ENCODE data around the gene E2F3.
A peak's percentile ranks its signal among the peaks of the same experiment; 100 is the strongest.
"Not testable (repeated sequence)": the region's sequence is repeated elsewhere in the genome, so short reads cannot be mapped to it uniquely, and the experiment has no call there.

The E2F3 gene

DNA sequence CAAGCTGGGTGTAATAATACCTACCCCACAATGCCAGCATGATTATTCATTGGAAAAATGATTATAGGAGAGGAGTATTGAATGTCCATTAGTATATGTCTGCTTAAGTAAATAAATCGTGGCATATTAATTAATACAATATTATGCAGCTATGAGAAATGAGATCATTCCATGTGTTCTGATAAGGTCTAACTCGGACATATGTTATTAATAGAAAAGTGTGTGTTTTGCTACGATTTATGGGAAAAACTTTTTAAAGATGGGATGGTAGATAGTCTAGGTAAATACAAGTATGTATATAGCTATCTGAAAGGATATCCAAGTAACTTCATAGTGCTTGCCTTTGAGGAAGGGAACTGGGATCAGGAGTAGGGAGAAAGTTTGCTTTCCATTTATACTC is 71.1 kb downstream of the E2F3 start:
- no peak for DNase-seq

DNA sequence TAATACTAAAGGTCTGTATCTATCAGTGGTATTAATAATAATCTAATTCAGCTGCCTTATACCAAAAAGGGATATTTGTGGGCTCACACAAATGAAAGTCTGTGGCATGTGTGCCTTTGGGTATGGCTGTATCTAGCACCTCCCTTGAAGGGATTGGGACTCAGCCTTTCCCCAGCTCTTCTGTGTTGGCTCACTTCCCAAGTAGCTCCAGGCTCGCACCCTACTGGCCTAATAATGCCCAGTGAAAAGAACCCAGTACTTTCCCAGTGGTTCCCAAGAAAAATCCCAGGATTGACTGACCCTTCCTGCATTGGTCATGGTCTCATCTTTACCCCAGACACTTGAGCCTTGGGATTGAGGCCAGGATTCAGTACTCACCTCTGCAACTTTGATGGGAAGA is 71.8 kb downstream of the E2F3 start:
- no peak for DNase-seq

GRCh38 chr6:20474874-20475542 is 73.3 kb downstream of the E2F3 start:
- DNase-seq = no peak

DNA sequence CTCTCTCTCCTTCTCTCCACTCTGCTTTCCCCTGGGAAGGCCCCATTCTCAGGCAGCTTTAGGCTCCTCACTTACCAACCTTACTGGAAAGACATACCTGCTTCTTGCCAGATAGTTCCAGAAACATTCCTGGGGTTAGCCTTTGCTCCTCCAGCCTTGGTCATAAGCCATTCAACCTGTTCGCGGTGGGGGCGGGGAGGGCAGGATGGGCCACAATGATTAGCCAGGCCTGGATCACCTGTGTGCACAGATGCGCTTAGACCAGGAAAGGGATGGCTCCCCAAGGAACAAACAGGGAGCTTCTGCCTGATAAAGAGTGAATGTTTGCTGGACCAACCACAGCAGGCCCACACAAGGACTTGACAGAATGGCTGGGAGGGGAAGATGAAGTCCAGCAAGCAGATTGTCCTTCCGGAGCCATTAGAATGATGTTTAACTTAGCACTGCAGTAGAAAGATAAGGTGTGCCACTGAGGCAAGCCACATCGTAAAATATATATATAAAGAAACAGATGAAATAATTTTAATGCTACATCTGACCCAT is 74.9 kb downstream of the E2F3 start:
- DNase-seq = no peak

- DNase-seq = no peak
These were observed 75.8 kb downstream of the E2F3 start for GRCh38 chr6:20477485-20477884.

- DNase-seq = no peak
These were observed 77.4 kb downstream of the E2F3 start for GRCh38 chr6:20479060-20479459.

GRCh38 chr6:20479526-20479925 is 77.8 kb downstream of the E2F3 start:
- DNase-seq = no peak

GRCh38 chr6:20481281-20481680 is 79.6 kb downstream of the E2F3 start:
- no peak for DNase-seq

DNA sequence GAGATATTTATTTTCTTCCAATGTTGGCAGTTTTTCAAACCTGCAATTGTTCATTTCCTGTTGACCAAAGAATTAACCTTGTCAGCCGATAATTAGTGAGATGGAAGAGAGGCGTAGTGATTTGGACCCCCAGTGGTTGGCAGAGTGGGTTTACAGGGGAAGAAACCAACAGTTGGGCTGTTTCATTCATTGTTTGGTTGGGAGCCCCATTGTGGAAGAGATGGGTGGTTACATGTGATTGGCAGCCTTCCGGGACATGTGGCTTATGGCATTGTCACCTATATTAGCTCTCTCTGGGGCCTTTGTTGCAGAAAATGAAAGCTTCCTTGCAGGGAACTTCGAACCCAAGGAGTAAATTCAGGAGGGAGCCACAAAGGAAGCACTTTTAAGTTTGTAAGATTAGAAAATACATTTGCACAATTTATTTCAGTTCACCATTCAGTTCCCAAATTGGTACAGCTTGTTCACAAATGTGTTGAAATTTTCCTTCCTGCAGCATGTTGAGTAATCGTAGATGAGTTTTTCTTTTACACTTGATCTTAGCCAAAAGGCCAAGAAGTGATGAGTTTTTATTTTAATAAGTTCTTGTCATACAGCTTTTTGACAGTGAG is 82.3 kb downstream of the E2F3 start:
- no peak for DNase-seq

- DNase-seq = no peak
These were observed 85.0 kb downstream of the E2F3 start for GRCh38 chr6:20486641-20487040.

- no peak for DNase-seq
These were observed 86.1 kb downstream of the E2F3 start for GRCh38 chr6:20487669-20488375.

DNA sequence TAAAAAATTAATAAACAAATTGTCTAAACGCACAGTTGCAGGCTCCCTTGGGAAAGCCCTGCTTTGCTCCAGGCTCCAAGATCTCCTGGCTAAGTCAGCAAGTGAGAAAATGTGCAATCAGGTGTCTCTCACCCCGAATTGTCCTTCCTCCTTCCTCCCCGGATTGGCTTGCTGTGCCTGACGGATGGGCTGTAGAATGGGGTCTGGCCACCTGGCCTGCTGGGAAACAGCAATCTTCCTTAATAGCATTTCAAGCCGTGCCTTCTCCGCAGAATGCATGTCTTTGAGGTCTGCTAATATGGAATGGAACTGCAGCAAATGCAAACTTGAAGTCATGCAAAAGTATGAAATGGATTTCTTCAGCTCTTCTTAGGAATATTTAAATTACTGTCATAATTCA is 88.9 kb downstream of the E2F3 start:
- DNase-seq = no peak

- no peak for DNase-seq
These were observed 90.4 kb downstream of the E2F3 start for GRCh38 chr6:20492099-20492498.

DNA sequence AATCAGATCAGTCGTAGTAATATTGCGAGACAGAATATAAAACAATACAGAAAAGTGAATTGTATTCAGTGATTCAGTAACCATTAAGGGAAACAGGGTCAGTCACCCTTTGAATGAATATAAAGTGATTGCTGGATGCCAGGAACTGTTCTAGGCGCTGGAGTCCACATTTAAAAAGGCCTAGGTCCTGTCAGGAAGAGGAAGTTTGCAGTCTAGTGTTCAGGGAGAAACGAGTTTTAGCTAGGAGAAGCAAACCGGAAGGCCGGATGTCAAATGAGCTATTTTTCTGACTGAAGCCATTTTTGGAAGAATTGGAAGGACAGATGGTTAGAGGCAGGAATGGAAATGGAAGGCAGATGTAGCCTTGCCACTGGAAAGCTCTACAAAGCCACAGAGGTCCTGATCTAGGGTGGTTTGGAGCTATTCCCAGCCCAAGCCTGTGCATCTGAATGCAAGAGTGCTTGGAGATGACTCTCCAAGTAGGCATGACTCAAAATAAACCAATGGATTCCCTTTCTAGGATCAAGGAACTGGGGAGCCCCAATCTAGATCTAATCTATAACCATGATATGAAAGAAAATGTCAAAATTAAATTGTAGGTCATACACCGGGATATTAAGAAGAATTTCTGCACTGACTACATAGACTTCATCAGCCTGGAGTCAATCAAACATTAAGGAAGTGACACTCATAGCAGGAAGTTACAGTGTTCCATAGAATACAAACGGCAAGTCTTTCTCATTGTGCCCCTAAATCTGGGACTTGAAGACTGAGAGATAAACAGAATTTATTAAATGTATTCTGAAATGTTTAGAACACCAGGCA is 95.7 kb downstream of the E2F3 start:
- no peak for DNase-seq

GRCh38 chr6:20498041-20498385 is 96.3 kb downstream of the E2F3 start:
- no peak for DNase-seq

DNA sequence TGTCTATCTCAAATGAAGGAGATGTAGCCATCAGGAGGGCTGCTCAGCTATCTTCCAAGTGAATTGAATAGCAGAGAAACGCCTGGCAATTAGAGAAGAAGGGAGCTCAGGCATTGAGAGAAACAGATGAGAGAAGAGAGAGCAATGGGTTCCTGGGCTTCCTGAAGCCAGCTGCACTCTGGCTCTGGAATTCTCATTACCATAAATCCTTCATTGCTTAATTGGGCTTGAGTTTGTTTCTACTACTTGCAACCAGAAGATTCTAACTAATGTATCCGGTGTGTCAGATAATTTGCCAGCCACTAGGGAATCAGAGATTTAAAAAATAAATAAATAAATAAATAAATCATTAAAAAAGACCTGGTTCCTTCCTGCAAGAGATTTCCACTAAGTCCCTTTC is 107.5 kb downstream of the E2F3 start:
- no peak for DNase-seq

DNA sequence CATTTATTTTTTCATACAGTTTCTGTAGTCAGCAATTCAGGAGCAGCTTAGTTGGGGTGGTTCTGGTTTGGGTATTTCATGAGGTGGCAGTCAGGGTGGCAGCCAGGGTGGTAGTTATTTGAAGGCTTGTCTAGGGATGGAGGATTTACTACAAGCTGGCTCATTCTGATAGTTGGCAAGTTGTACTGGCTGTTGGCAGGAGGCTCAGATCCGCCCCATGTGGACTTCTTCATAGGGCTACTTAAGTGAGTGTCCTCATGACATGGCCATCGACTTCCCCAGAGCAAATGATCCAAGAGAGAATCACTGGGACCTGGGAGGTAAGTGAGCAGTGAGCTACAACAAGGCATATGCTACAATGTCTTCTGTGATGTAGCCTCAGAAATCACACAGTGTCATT is 110.2 kb downstream of the E2F3 start:
- DNase-seq = no peak

- not testable (repeated sequence) for DNase-seq
These were observed 123.5 kb downstream of the E2F3 start for GRCh38 chr6:20525208-20525607.

GRCh38 chr6:20529086-20529448 is 127.4 kb downstream of the E2F3 start:
- not testable (repeated sequence) for DNase-seq

DNA sequence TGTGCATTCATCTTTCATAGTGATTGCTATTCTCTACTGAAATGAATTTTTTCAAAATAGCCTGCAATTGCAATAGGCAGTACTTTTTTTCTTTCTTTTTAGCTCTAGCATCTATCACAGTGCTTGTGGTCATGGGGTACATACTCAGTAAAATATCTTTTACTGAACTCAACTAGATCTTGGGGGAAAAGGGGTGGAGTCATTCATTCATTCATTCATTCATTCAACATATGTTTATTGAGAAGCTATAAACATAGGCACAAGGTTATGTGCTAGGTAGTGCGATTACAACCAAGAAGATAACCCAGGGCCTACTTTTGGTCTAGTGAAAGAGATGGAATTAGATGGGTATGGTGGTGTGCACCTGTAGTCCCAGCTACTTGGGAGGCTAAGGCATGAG is 131.2 kb downstream of the E2F3 start:
- no peak for DNase-seq

- no peak for DNase-seq
These were observed 132.1 kb downstream of the E2F3 start for GRCh38 chr6:20533746-20534294.

DNA sequence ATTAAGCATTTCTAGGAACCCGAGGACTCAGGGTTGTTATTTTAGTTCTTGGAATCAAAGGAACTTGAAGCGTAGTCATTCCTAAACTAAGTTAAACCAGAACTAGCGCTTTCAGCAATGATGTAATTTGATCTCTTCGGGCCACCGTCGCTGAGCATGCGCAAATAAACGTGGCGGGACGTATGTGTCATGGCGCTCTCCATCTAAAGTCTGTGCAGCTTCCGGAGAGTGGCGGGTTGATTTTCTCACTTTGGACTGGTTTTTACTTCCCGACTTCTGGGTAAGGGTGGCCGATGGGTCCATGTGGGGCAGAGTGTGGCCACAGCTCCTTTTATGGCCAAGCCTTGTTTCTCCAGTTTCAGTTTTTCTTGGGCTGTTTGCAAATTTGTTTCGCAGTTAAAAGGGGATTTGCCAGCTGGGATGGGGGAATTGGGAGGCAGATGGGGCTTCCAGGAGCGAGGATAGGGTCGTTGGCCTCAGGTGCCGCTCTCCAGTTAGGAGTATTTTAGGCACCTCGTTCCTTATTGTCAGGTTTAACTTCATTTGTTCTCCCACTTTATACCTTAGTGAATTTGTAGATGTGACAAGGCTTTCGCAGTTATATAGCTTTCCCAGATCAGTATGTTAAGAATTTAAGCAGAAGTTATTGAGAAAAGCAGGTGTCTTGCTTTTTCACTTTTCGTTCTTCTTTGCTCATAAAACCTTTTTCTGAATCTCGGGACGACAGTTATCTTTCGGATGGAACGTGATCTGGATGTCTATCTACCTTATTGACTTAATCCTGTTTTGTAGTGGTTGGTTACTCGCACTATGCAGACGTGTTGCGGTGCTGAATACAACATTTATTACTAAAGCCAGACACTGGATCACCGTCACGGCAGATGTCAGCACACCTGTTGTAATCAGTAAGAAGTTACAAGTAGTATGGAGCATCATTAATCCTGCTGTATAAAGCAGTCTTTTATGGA is 132.9 kb downstream of the E2F3 start, which contains the start of gene CDKAL1:
TSS of gene CDKAL1 (plus strand) at position 163 of the 968 bp plus-strand sequence. CDS start 11,894 bp downstream, outside the sequence.
- peak; percentile 86 for DNase-seq
